EH (cell line): ENCODE measurements around the gene HSPA4L.

Experiments
- DNase-seq: peaks from one replicate; pipeline ENCODE4 v3.0.0-alpha.2; 2015; ENCODE audit warnings: low read depth

HSPA4L gene

GRCh38 chr4:127870281-127870680, 88.2 kb downstream of the HSPA4L start:
- DNase-seq = no peak

- DNase-seq = peak; percentile 95
Observed at GRCh38 chr4:127870688-127871087, 88.6 kb downstream of the HSPA4L start.

- no peak for DNase-seq
Observed at GRCh38 chr4:127875791-127876190, 93.7 kb downstream of the HSPA4L start.

GRCh38 chr4:127880763-127881562, 98.8 kb downstream of the HSPA4L start, which contains the start of gene PLK4:
Gene PLK4, plus strand, starts transcription at chr4:127880893. Its CDS starts 242 bp downstream, at chr4:127881135.
- DNase-seq = peak; percentile 97

- no peak for DNase-seq
Observed at GRCh38 chr4:127881563-127881864, 99.4 kb downstream of the HSPA4L start.

- no peak for DNase-seq
Observed at GRCh38 chr4:127888559-127888958, 106.4 kb downstream of the HSPA4L start.

GRCh38 chr4:127889903-127890302, 107.8 kb downstream of the HSPA4L start:
- DNase-seq = no peak
